GM19240 (cell line): ENCODE data around the gene CENPX.

Source experiments
- DNase-seq: peaks from one replicate; pipeline ENCODE4 v3.0.0; 2011; ENCODE audit warnings: low spot score; ENCODE audit not compliant: insufficient read length

CENPX gene

GRCh38 chr17:82022310-82022980 lies at the start of gene CENPX:
CENPX (minus strand) TSS chr17:82022878; CDS start chr17:82022861, 17 bp downstream.
- no peak for DNase-seq

- DNase-seq, result no peak
Measured at GRCh38 chr17:82070611-82071010, 47.9 kb upstream of the CENPX start.

GRCh38 chr17:82065638-82066303 lies 43.1 kb upstream of the CENPX start, which contains the start of gene DUS1L:
DUS1L (minus strand) TSS chr17:82065804; CDS start chr17:82065059, 745 bp downstream.
- peak; percentile 75 for DNase-seq

GRCh38 chr17:82065193-82065637 lies 42.5 kb upstream of the CENPX start:
- peak; percentile 57 for DNase-seq

GRCh38 chr17:82064433-82065192 lies 41.9 kb upstream of the CENPX start:
- no peak for DNase-seq

- no peak for DNase-seq
Measured at GRCh38 chr17:82063424-82064415, 41.0 kb upstream of the CENPX start.

GRCh38 chr17:82062984-82063368 lies 40.3 kb upstream of the CENPX start:
- DNase-seq, result no peak

- no peak for DNase-seq
Measured at GRCh38 chr17:82062076-82062983, 39.7 kb upstream of the CENPX start.

- DNase-seq, result no peak
Measured at GRCh38 chr17:82061047-82061925, 38.6 kb upstream of the CENPX start.

- DNase-seq, result no peak
Measured at GRCh38 chr17:82060614-82061013, 37.9 kb upstream of the CENPX start.

- DNase-seq, result no peak
Measured at GRCh38 chr17:82060001-82060380, 37.3 kb upstream of the CENPX start.

- DNase-seq, result no peak
Measured at GRCh38 chr17:82059272-82060000, 36.8 kb upstream of the CENPX start.

- DNase-seq, result no peak
Measured at GRCh38 chr17:82058855-82059249, 36.2 kb upstream of the CENPX start.

- DNase-seq, result no peak
Measured at GRCh38 chr17:82058230-82058854, 35.7 kb upstream of the CENPX start.

- DNase-seq, result no peak
Measured at GRCh38 chr17:82056729-82057621, 34.3 kb upstream of the CENPX start.

GRCh38 chr17:82055965-82056728 lies 33.5 kb upstream of the CENPX start:
- no peak for DNase-seq
